Endothelial cell of umbilical vein (primary cell): Measurements from ENCODE around the gene TBC1D5. TPM values are rescaled to one million over a fixed set of nuclear protein-coding genes. Genes with fewer than 3 reads are reported as not detected.

Source experiments
- BruUV-seq: library from RNA; stranded (reverse); fragments of 400-500 nt; replicated peaks from 2 replicates; lab custom pipeline; 2021; lab: Mats Ljungman, UMichigan
- CTCF ChIA-PET: fragments of 300-600, 350-600 bp; sonication (Branson Sonifier 250); formaldehyde crosslinking; loops from one replicate; lab custom pipeline; 2021; ENCODE audit warnings: antibody characterized with exemption, inconsistent platforms; lab: Charles Lee
- POLR2A ChIA-PET: fragments of 300-600, 350-600 bp; sonication (Branson Sonifier 250); formaldehyde crosslinking; loops from one replicate; lab custom pipeline; 2021; ENCODE audit warnings: antibody characterized with exemption, inconsistent platforms; lab: Charles Lee
- DNase-seq: peaks from one replicate; pipeline ENCODE4 v3.0.0-alpha.2; 2011; ENCODE audit warnings: low read depth, low spot score
- FAIRE-seq: peaks from 2 replicates; lab custom pipeline; 2011; peaks lifted over from hg19 to GRCh38; lab: Jason Lieb, UNC
- H2AFZ ChIP-seq: 2 replicates; pipeline ENCODE4 v1.6.0; 2012; ENCODE audit warnings: low read depth, low read length, control low read depth, inconsistent platforms
- H3K27ac ChIP-seq: 2 replicates; pipeline ENCODE4 v1.5.1; 2011; ENCODE audit warnings: low read depth, mild to moderate bottlenecking, control low read depth, low read length, moderate library complexity; ENCODE audit not compliant: insufficient read depth
- H3K27me3 ChIP-seq, 2 experiments: 2 replicates each; pipeline versions ENCODE4 v1.6.0 to v1.6.1; 2011; ENCODE audit warnings: low read length in 2 of 2, mixed read lengths in 1 of 2; ENCODE audit not compliant: control insufficient read depth in 2 of 2, insufficient read depth in 2 of 2
- H3K36me3 ChIP-seq, 2 experiments: 2 replicates in 1 of 2; 3 replicates in 1 of 2; pipeline ENCODE4 v1.5.1; 2011; ENCODE audit warnings: low read length in 2 of 2, mild to moderate bottlenecking in 1 of 2, moderate library complexity in 1 of 2; ENCODE audit not compliant: control insufficient read depth in 2 of 2, insufficient read depth in 2 of 2; ENCODE audit errors: extremely low read depth in 1 of 2
- H3K4me1 ChIP-seq: 3 replicates; pipeline ENCODE4 v1.5.1; 2011; ENCODE audit warnings: mild to moderate bottlenecking, low read length; ENCODE audit not compliant: control insufficient read depth, insufficient read depth; ENCODE audit errors: extremely low read depth
- H3K4me2 ChIP-seq: 2 replicates; pipeline ENCODE4 v1.6.1; 2011; ENCODE audit warnings: low read length, control low read depth, mixed read lengths; ENCODE audit not compliant: insufficient read depth
- H3K4me3 ChIP-seq, 3 experiments: fragments of 200-600 bp in 1 of 3; sonication (generic), shearing (Covaris generic) in 1 of 3; replicated peaks in 1 of 3; 2 replicates each; pipeline ENCODE4 v1.5.1; 2011 to 2016; ENCODE audit warnings: control low read depth in 3 of 3, low read length in 3 of 3, mild to moderate bottlenecking in 2 of 3, inconsistent platforms in 1 of 3, low read depth in 1 of 3, moderate library complexity in 1 of 3; ENCODE audit not compliant: insufficient read depth in 1 of 3
- H3K79me2 ChIP-seq: 2 replicates; pipeline ENCODE4 v1.6.0; 2012; ENCODE audit warnings: low read length, inconsistent platforms; ENCODE audit not compliant: control insufficient read depth, insufficient read depth
- H3K9ac ChIP-seq: replicated peaks from 2 replicates; pipeline ENCODE3; 2011; ENCODE audit warnings: low read length, control low read depth; ENCODE audit not compliant: insufficient read depth; ENCODE audit errors: extremely low read depth
- H3K9me1 ChIP-seq: replicated peaks from 3 replicates; pipeline ENCODE4 v1.6.0; 2011; ENCODE audit warnings: mild to moderate bottlenecking, low read length; ENCODE audit not compliant: control insufficient read depth, insufficient read depth; ENCODE audit errors: extremely low read depth
- H3K9me3 ChIP-seq: replicated peaks from 2 replicates; pipeline ENCODE4 v1.5.1; 2012; ENCODE audit warnings: low read length, inconsistent platforms; ENCODE audit not compliant: control insufficient read depth, insufficient read depth
- H4K20me1 ChIP-seq: replicated peaks from 2 replicates; pipeline ENCODE3; 2011; ENCODE audit warnings: mild to moderate bottlenecking, low read length; ENCODE audit not compliant: control insufficient read depth, insufficient read depth; ENCODE audit errors: extremely low read depth
- CTCF ChIP-seq, 2 donors: IDR thresholded peaks; 1 replicate in 1 of 2; 2 replicates in 1 of 2; pipeline ENCODE4 v1.5.1; 2011; ENCODE audit warnings: low read length in 2 of 2, mild to moderate bottlenecking in 2 of 2, moderate library complexity in 2 of 2, control low read depth in 1 of 2, inconsistent platforms in 1 of 2, low read depth in 1 of 2; ENCODE audit not compliant: insufficient read depth in 1 of 2; ENCODE audit errors: extremely low read depth in 1 of 2
- EZH2 ChIP-seq: IDR thresholded peaks from 2 replicates; pipeline ENCODE4 v1.6.1; 2012; ENCODE audit warnings: borderline replicate concordance, low read depth, mild to moderate bottlenecking, moderate library complexity, low read length, inconsistent platforms; ENCODE audit not compliant: severe bottlenecking
- FOS ChIP-seq: IDR thresholded peaks from 2 replicates; pipeline ENCODE4 v1.6.1; 2011; ENCODE audit warnings: mild to moderate bottlenecking, low read length, moderate library complexity, borderline replicate concordance; ENCODE audit not compliant: insufficient read depth
- GATA2 ChIP-seq: IDR thresholded peaks from 2 replicates; pipeline ENCODE4 v1.7.0; 2011; ENCODE audit warnings: low read depth, mild to moderate bottlenecking, moderate library complexity, mixed read lengths, low read length; ENCODE audit not compliant: insufficient read length, insufficient read depth
- JUN ChIP-seq: IDR thresholded peaks from 2 replicates; pipeline ENCODE4 v1.6.1; 2011; ENCODE audit warnings: borderline replicate concordance, low read depth; ENCODE audit not compliant: insufficient read length, insufficient read depth
- MYC ChIP-seq: IDR thresholded peaks from one replicate; pipeline ENCODE4 v1.6.1; 2011; ENCODE audit warnings: mild to moderate bottlenecking, low read depth, low read length
- POLR2A ChIP-seq: IDR thresholded peaks from 2 replicates; pipeline ENCODE4 v1.6.1; 2012; ENCODE audit warnings: low read depth, mild to moderate bottlenecking, control low read depth, low read length
- POLR2AphosphoS5 ChIP-seq: IDR thresholded peaks from 2 replicates; pipeline ENCODE4 v1.6.1; 2012; ENCODE audit warnings: low read depth, mild to moderate bottlenecking, control low read depth, low read length, moderate library complexity; ENCODE audit not compliant: insufficient read depth
- dilution Hi-C: fragments of 300-500 bp; cut with MboI; formaldehyde crosslinking; loops from one replicate; pipeline ENCODE4 v1.15.0; 2019; ENCODE audit warnings: low sequenced_read_pairs; ENCODE audit not compliant: extremely low pct_ligation_motif_present
- intact Hi-C: fragments of 100-400 bp; cut with micrococcal nuclease; formaldehyde crosslinking; loops from one replicate; pipeline ENCODE4 v1.10.0; 2022
- polyA plus RNA-seq, 4 experiments: library from polyadenylated mRNA; depleted of rRNA in 3 of 4; stranded (reverse) in 3 of 4; unstranded in 1 of 4; fragments of >200 nt; gene quantifications; 2 replicates each; pipeline versions ENCODE4 v1.2.1 to v1.2.3, GENCODE V29; 2011 to 2012; ENCODE audit warnings: missing spikeins in 1 of 4
- total RNA-seq: library from RNA; stranded (reverse); gene quantifications from 2 replicates; pipeline ENCODE4 v1.2.3, GENCODE V29; 2021
- TF ChIP-seq, protein P1 (sequence below): IDR thresholded peaks from 2 replicates; pipeline ENCODE4 v1.6.1; 2011; ENCODE audit not compliant: insufficient read depth, insufficient read length

The TBC1D5 gene
- total and polyA plus RNA-seq, 2 donors (not counting 3 experiments of a cell fraction or from before 2014, with no cell fraction given), result 17.5 to 44.7 TPM

DNA sequence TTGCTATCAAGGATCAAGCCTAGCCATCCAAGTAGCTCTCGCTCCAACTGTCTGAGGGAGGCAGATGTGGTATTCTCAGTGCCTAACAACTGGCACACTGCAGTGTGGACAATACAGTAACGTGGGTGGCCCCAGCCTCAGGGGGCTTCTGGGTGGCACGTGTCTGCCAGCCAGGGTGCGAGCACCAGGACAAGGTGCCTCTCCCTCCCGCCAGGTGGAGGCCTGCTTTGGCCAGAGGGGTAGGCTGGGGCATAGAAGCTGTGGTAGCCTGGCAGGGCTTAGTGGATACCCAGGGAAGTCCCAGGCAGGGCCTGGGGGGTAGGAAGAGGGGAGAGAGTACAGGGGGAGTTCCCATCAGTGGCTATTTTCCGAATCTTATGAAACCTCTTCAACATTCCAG is 623.7 kb downstream of the TBC1D5 start:
- ChIA-PET POLR2A (no interaction called here), CTCF (no interaction called here)
- Histone ChIP-seq H3K9me1 (no peaks in the 10 kb centered on the region), H3K4me2 (no peak overlapping the region), H3K9me3 (no peaks in the 10 kb centered on the region), H3K79me2 (no peaks in the 10 kb centered on the region), H3K4me1 (no peaks in the 10 kb centered on the region), H3K27me3 (no peaks in the 10 kb centered on the region), H3K4me3 (no peak overlapping the region), H3K27ac (no peak overlapping the region), H3K36me3 (no peaks in the 10 kb centered on the region), H4K20me1 (no peaks in the 10 kb centered on the region), H2AFZ (no peak overlapping the region), H3K9ac (no peak overlapping the region)
- TF ChIP-seq FOS (no peak), GATA2 (no peak), MYC (no peak), JUN (no peak), POLR2A (no peak), EZH2 (no peak), CTCF (IDR thresholded peaks at IDR 0.05; ENCODE audit: extremely low read depth in 1 of 2, insufficient read depth in 1 of 2, low read depth in 1 of 2, low read length in 2 of 2) (no peak), POLR2AphosphoS5 (no peak)
- TF ChIP-seq, protein P1, sequence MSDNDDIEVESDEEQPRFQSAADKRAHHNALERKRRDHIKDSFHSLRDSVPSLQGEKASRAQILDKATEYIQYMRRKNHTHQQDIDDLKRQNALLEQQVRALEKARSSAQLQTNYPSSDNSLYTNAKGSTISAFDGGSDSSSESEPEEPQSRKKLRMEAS, result no peak
- FAIRE-seq (no peak), DNase-seq (no peak)
- dilution Hi-C loops, result no loop called here
- intact Hi-C loops, result no loop called here
- BruUV-seq, result no TSS peak
